Epithelial cell of esophagus (primary cell): ENCODE data around the gene RFC4.
A peak's percentile ranks its signal among the peaks of the same experiment; 100 is the strongest.

Source experiments
- DNase-seq: peaks from one replicate; pipeline ENCODE4 v3.0.0; 2010; ENCODE audit warnings: low read depth
- H3K4me3 ChIP-seq: 2 replicates; pipeline ENCODE4 v1.5.1; 2011; ENCODE audit warnings: mild to moderate bottlenecking, low read length, control low read depth
- CTCF ChIP-seq: IDR thresholded peaks from 2 replicates; pipeline ENCODE4 v1.5.1; 2011; ENCODE audit warnings: low read depth, mild to moderate bottlenecking, low read length, control low read depth, inconsistent platforms; ENCODE audit not compliant: insufficient read depth; ENCODE audit errors: missing control alignments

RFC4 gene

GRCh38 chr3:186772701-186773417 lies 33.4 kb downstream of the RFC4 start:
- DNase-seq, result peak; percentile 52
- H3K4me3 ChIP-seq, result peak overlapping the region; percentile 20
- TF ChIP-seq CTCF, result no peak

- DNase-seq, result no peak
- TF ChIP-seq CTCF, result no peak
- peak overlapping the region; percentile 20 for H3K4me3 ChIP-seq
These were observed 34.0 kb downstream of the RFC4 start for GRCh38 chr3:186772281-186772694.

- no peak overlapping the region for H3K4me3 ChIP-seq
- no peak for TF ChIP-seq CTCF
- no peak for DNase-seq
These were observed 45.3 kb downstream of the RFC4 start for GRCh38 chr3:186760897-186761447.

GRCh38 chr3:186760141-186760833 lies 46.0 kb downstream of the RFC4 start:
- TF ChIP-seq CTCF, result peak; percentile 31
- H3K4me3 ChIP-seq, result no peak overlapping the region
- DNase-seq, result peak; percentile 97

GRCh38 chr3:186759231-186759930 lies 46.9 kb downstream of the RFC4 start:
- no peak for TF ChIP-seq CTCF
- DNase-seq, result peak; percentile 24
- no peak overlapping the region for H3K4me3 ChIP-seq

GRCh38 chr3:186757686-186758220 lies 48.5 kb downstream of the RFC4 start:
- no peak for TF ChIP-seq CTCF
- H3K4me3 ChIP-seq, result no peak overlapping the region
- DNase-seq, result no peak
